MM.1S (cell line): Measurements from ENCODE around the gene CKAP5.

Experiments
- DNase-seq: peaks from one replicate; pipeline ENCODE4 v3.0.0-alpha.2; 2015
- H2AFZ ChIP-seq: fragments of 300-600 bp; sonication (generic); 2 replicates; pipeline ENCODE4 v1.6.0; 2016; ENCODE audit warnings: antibody characterized with exemption, low read length
- H3F3A ChIP-seq: fragments of 300-600 bp; sonication (generic); 2 replicates; pipeline ENCODE4 v1.6.1; 2016; ENCODE audit warnings: mild to moderate bottlenecking, antibody characterized with exemption, low read length, moderate library complexity, mixed read lengths; ENCODE audit not compliant: insufficient read depth
- H3K27ac ChIP-seq: fragments of 300-600 bp; sonication (generic); 2 replicates; pipeline ENCODE4 v1.5.1; 2016; ENCODE audit warnings: mild to moderate bottlenecking, low read length
- H3K27me3 ChIP-seq: fragments of 300-600 bp; sonication (generic); replicated peaks from 2 replicates; pipeline ENCODE4 v1.6.0; 2016; ENCODE audit warnings: low read length; ENCODE audit not compliant: insufficient read depth
- H3K36me3 ChIP-seq: fragments of 300-600 bp; sonication (generic); replicated peaks from 2 replicates; pipeline ENCODE4 v1.6.1; 2016; ENCODE audit warnings: mild to moderate bottlenecking, low read length, mixed read lengths; ENCODE audit not compliant: insufficient read depth
- H3K4me1 ChIP-seq: fragments of 300-600 bp; sonication (generic); 2 replicates; pipeline ENCODE4 v1.6.1; 2016; ENCODE audit warnings: low read length, mixed read lengths
- H3K4me2 ChIP-seq: fragments of 300-600 bp; sonication (generic); 2 replicates; pipeline ENCODE4 v1.6.0; 2016; ENCODE audit warnings: low read depth, low read length
- H3K4me3 ChIP-seq: fragments of 300-600 bp; sonication (generic); 2 replicates; pipeline ENCODE4 v1.5.1; 2016; ENCODE audit warnings: low read length, mixed read lengths
- H3K79me2 ChIP-seq: fragments of 300-600 bp; sonication (generic); 2 replicates; pipeline ENCODE4 v1.6.1; 2016; ENCODE audit warnings: mixed run types, low read length, mixed read lengths
- H3K9ac ChIP-seq: fragments of 300-600 bp; sonication (generic); 2 replicates; pipeline ENCODE4 v1.6.1; 2016; ENCODE audit warnings: low read length, mixed read lengths
- H3K9me2 ChIP-seq: fragments of 300-600 bp; sonication (generic); replicated peaks from 2 replicates; pipeline ENCODE4 v1.6.1; 2016; ENCODE audit warnings: mild to moderate bottlenecking, low read length, mixed read lengths; ENCODE audit not compliant: insufficient read depth
- H3K9me3 ChIP-seq: fragments of 300-600 bp; sonication (generic); replicated peaks from 2 replicates; pipeline ENCODE4 v1.6.1; 2016; ENCODE audit warnings: mild to moderate bottlenecking, low read length, mixed read lengths; ENCODE audit not compliant: insufficient read depth
- H4K20me1 ChIP-seq: fragments of 300-600 bp; sonication (generic); 2 replicates; pipeline ENCODE4 v1.6.1; 2016; ENCODE audit warnings: mild to moderate bottlenecking, low read length, moderate library complexity, mixed read lengths; ENCODE audit not compliant: insufficient read depth
- EZH2 ChIP-seq: fragments of 300-600 bp; sonication (generic); optimal IDR thresholded peaks from 2 replicates; pipeline ENCODE3; 2017; ENCODE audit warnings: low read depth, mild to moderate bottlenecking, antibody characterized with exemption, low read length, mixed read lengths
- EZH2phosphoT487 ChIP-seq: fragments of 300-600 bp; sonication (generic); IDR thresholded peaks from 2 replicates; pipeline ENCODE4 v1.6.1; 2018; ENCODE audit warnings: antibody characterized with exemption, low read length
- TF ChIP-seq, protein P1 (sequence below): fragments of 300-600 bp; sonication (generic); IDR thresholded peaks from 2 replicates; pipeline ENCODE4 v1.5.1; 2016; ENCODE audit warnings: antibody characterized with exemption, low read length, mixed read lengths

Gene CKAP5

DNA sequence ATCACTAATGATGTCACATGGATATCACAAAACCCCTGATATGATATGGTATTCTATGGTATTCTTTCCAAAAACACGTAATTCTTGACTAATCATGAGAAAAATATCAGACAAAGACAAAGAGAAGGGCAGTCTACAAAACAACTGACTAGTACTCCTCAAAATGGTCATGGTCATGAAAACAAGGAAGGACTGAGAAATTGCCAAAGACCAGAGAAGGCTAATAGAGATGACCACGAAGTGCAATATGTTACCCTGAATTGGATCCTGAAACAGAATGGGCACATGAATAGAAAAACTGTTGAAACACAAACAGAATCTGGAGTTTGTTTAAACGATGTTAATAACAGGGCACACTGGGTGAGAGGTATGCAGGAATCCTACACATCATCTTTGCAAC is 10.2 kb downstream of the CKAP5 start:
- H4K20me1 ChIP-seq = peaks cover 24% of the 10 kb centered on the region; the same call in 1 of the 2 replicates
- no peaks in the 10 kb centered on the region for H3K27me3 ChIP-seq
- H3F3A ChIP-seq = no peaks in the 10 kb centered on the region
- no peak overlapping the region for H3K4me2 ChIP-seq
- no peaks in the 10 kb centered on the region for H3K9me3 ChIP-seq
- TF ChIP-seq EZH2phosphoT487 = no peak
- no peak for TF ChIP-seq EZH2
- TF ChIP-seq, protein P1, sequence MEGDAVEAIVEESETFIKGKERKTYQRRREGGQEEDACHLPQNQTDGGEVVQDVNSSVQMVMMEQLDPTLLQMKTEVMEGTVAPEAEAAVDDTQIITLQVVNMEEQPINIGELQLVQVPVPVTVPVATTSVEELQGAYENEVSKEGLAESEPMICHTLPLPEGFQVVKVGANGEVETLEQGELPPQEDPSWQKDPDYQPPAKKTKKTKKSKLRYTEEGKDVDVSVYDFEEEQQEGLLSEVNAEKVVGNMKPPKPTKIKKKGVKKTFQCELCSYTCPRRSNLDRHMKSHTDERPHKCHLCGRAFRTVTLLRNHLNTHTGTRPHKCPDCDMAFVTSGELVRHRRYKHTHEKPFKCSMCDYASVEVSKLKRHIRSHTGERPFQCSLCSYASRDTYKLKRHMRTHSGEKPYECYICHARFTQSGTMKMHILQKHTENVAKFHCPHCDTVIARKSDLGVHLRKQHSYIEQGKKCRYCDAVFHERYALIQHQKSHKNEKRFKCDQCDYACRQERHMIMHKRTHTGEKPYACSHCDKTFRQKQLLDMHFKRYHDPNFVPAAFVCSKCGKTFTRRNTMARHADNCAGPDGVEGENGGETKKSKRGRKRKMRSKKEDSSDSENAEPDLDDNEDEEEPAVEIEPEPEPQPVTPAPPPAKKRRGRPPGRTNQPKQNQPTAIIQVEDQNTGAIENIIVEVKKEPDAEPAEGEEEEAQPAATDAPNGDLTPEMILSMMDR = no peak
- H3K4me1 ChIP-seq = no peaks in the 10 kb centered on the region
- no peaks in the 10 kb centered on the region for H3K36me3 ChIP-seq
- no peak for DNase-seq
- no peak overlapping the region for H3K27ac ChIP-seq
- no peaks in the 10 kb centered on the region for H3K9me2 ChIP-seq
- H3K79me2 ChIP-seq = peaks cover 97% of the 10 kb centered on the region
- no peak overlapping the region for H3K9ac ChIP-seq
- no peak overlapping the region for H2AFZ ChIP-seq
- no peak overlapping the region for H3K4me3 ChIP-seq

DNA sequence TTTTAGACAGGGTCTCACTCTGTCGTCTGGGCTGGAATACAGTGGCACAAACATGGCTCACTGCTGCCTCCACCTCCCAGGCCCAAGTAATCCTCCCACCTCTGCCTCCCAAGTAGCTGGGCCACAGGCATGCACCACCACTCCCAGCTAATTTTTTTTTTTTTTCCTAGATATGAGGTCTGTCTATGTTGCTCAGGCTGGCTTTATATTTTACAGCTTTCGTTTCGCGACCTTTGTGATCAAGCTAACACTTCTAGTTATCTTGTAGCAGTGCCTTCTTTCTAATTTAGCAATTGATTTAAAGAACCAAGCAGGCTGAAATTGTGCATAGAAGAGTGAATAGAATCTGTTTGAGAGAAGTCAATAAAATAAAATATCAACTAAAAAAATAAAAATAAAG is 11.3 kb downstream of the CKAP5 start:
- H3K9me2 ChIP-seq = no peaks in the 10 kb centered on the region
- no peaks in the 10 kb centered on the region for H3F3A ChIP-seq
- no peaks in the 10 kb centered on the region for H3K4me1 ChIP-seq
- no peak for DNase-seq
- no peaks in the 10 kb centered on the region for H3K36me3 ChIP-seq
- no peak overlapping the region for H3K9ac ChIP-seq
- no peak overlapping the region for H3K27ac ChIP-seq
- TF ChIP-seq EZH2 (no peak), EZH2phosphoT487 (no peak)
- TF ChIP-seq, protein P1 = no peak
- H4K20me1 ChIP-seq = peaks cover 18% of the 10 kb centered on the region; the same call in 1 of the 2 replicates
- H3K4me2 ChIP-seq = no peak overlapping the region
- H3K9me3 ChIP-seq = no peaks in the 10 kb centered on the region
- H2AFZ ChIP-seq = no peak overlapping the region
- no peaks in the 10 kb centered on the region for H3K27me3 ChIP-seq
- H3K79me2 ChIP-seq = peaks cover 96% of the 10 kb centered on the region
- H3K4me3 ChIP-seq = no peak overlapping the region

DNA sequence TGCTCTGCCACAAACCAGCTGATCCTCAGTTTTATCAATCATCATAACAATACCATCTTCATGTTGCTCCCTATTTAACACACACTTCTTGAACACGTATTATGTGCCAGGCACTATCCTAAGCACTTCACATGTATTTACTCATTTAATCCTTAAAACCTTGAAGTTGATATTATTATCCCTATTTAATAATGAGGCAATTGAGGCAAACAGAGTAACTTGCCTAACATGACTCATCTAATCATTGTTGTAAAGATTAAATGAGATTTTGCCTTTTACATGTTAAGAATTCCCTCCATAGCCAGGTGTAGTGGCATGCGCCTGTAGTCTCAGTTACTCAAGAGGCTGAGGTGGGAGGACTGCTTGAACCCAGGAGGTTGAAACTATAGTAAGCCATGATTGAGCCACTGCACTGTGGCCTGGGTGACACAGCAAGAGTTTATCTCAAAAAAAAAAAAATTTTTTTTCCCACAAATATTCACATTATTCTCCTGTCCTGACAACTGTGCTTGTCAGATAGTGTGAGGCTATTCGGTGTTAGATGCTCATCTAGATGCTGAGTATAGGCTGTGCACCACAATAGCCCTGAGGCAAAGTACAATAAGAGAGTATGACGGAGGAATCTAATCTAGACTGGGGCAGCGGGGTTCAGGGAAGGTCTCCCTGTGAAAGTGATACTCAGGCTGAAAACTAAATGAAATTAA is 13.4 kb downstream of the CKAP5 start:
- no peak for TF ChIP-seq EZH2
- TF ChIP-seq, protein P1 = no peak
- H4K20me1 ChIP-seq = peaks cover 15% of the 10 kb centered on the region; the same call in 1 of the 2 replicates
- no peaks in the 10 kb centered on the region for H3F3A ChIP-seq
- no peaks in the 10 kb centered on the region for H3K27me3 ChIP-seq
- H3K36me3 ChIP-seq = no peaks in the 10 kb centered on the region
- no peak for DNase-seq
- H3K4me1 ChIP-seq = no peaks in the 10 kb centered on the region
- peaks cover 96% of the 10 kb centered on the region for H3K79me2 ChIP-seq
- H3K9me2 ChIP-seq = no peaks in the 10 kb centered on the region
- H3K27ac ChIP-seq = no peak overlapping the region
- H3K4me3 ChIP-seq = no peak overlapping the region
- no peak overlapping the region for H2AFZ ChIP-seq
- H3K9me3 ChIP-seq = no peaks in the 10 kb centered on the region
- H3K4me2 ChIP-seq = no peak overlapping the region
- H3K9ac ChIP-seq = no peak overlapping the region
